ENCODE data around the gene CERKL.

CERKL gene

DNA sequence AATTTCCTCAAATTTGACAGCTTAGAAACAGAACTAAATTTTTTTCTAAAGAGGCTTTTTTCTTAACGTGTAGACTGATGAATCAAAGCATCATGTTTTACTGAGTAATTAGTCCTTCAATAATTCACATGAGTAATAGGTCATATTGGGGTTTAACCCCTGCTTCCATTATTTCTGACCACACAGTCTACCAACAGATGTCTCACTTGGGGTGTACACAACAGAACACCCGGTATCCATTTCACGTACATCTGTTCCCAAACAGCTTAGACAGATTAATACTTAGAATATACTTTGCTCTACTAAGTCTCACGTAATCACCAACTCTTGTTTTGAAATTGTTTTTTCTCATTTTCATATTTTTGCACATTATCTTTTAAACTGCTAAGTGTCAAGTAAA is 14.8 kb downstream of the CERKL start:
- DNase-seq (ENCODE audit: low spot score) = no peak
- TF ChIP-seq, protein P1, sequence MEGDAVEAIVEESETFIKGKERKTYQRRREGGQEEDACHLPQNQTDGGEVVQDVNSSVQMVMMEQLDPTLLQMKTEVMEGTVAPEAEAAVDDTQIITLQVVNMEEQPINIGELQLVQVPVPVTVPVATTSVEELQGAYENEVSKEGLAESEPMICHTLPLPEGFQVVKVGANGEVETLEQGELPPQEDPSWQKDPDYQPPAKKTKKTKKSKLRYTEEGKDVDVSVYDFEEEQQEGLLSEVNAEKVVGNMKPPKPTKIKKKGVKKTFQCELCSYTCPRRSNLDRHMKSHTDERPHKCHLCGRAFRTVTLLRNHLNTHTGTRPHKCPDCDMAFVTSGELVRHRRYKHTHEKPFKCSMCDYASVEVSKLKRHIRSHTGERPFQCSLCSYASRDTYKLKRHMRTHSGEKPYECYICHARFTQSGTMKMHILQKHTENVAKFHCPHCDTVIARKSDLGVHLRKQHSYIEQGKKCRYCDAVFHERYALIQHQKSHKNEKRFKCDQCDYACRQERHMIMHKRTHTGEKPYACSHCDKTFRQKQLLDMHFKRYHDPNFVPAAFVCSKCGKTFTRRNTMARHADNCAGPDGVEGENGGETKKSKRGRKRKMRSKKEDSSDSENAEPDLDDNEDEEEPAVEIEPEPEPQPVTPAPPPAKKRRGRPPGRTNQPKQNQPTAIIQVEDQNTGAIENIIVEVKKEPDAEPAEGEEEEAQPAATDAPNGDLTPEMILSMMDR (IDR thresholded peaks at IDR 0.05; ENCODE audit: extremely low read depth, missing control alignments) = no peak

DNA sequence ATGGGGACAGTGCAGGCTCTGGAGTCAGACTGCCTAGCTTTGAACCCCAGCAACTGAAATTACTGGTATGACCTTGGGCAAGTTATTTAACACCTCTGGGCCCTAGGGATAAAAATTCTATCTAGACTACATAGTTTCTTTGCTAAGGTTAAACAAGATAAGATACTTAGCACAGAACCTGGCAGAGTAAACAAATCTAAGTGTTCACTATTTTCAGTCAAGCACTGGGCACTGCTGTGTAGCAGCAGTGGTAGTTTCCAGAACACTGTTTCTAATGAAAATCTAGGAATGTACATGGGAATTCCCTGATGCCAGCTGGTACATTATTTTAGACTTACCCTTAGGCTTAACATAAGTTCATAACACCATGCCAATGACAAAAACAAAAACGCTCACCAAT is 17.2 kb downstream of the CERKL start:
- TF ChIP-seq, protein P1 (IDR thresholded peaks at IDR 0.05; ENCODE audit: extremely low read depth, missing control alignments) = no peak
- no peak for DNase-seq (ENCODE audit: low spot score)

DNA sequence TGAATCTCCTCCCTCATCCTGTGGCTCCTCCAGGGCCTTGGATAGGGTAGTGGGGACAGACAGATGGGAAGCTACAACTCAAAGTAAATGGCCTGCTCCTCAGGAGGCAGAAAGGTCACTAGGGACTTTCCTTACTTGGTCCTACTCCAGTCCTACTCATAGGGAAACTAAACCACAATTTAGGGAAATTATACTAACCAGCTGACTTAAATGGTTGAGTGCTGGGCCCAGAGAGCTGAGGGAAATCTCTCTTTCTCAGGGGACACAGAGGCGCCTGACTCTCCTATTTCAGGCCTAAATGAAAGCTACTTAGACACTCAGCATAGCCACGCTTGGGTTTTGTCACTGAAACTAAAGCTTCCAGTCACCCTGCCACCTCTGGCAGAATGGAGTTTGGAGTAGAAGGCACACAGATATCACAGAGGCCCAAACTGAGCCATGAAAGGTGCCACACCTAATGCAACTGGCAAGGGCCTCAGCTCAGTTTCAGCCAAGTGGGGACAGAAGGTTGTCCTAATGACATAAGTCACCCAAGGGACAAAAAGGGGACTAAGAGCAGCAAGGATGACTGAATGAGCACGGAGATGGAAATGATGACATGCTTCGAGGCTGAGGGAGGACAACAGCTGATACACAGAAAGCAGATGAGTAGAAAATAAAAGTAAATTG is 24.0 kb downstream of the CERKL start:
- TF ChIP-seq, protein P1 (IDR thresholded peaks at IDR 0.05; ENCODE audit: extremely low read depth, missing control alignments) = no peak
- DNase-seq (ENCODE audit: low spot score) = peak; percentile 11

DNA sequence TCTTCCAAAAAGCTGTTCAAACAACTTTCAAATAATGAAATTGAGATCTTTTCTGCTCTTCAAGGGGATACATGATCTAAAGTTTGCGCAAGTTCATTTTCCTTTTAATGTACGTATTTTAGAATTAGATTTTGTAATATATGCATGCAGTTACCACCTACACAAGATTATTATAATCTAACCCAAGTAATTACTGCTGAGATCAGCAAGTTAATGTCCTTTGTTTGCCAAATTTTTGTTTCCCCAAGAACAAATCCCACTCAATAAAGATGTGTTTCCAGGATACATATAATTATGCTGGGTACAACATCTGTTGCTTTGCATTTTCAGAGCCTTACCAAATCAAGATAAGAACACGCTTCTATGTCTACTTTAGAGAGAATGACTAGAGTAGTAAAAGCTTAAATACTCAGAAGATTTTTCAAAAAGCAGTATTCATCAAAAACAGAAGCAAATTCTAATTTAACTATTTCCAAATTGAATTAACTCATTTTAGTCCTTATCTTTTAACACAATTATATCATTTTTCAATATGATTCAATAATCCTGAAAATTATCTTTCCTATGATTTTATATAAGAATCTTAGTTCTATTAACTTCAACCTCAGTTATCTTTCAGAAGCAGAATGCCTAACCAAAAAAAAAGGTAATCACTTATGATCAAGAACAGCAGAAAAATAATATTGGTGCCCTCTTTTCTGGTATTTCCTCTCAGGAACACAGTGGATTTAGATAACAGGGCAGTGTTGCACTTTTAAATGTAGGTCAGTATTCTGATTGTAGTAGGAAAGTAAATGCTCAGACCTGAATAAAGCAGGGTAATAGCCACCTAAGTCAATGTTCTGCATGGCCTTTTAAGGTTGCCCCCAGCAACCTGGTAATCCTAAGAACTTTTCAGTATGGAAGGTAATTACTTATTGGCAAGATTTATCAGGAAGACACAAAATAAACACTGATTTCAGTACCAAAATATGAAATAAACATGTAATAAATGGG is 28.0 kb downstream of the CERKL start:
- no peak for DNase-seq (ENCODE audit: low spot score)
- TF ChIP-seq, protein P1 (IDR thresholded peaks at IDR 0.05; ENCODE audit: extremely low read depth, missing control alignments) = no peak

DNA sequence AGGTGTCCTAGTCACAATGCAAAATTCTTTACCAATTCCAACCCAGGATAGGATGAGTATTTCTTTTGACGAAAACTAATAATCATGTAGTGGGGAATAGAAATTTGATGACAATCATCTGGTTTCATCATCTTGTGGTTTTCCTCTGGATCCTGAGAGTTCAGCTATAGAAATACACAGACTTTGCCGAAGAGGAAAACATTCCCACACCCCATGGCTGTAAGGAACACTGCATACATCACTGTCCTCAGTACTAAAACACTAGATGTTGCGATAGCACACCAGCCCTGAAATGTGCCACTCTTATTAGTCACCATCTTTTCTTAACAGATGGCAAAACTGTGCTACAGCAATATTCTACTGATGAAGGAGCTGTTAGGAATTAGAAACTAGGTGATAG is 29.4 kb downstream of the CERKL start:
- no peak for DNase-seq (ENCODE audit: low spot score)
- TF ChIP-seq, protein P1 (IDR thresholded peaks at IDR 0.05; ENCODE audit: extremely low read depth, missing control alignments) = no peak

DNA sequence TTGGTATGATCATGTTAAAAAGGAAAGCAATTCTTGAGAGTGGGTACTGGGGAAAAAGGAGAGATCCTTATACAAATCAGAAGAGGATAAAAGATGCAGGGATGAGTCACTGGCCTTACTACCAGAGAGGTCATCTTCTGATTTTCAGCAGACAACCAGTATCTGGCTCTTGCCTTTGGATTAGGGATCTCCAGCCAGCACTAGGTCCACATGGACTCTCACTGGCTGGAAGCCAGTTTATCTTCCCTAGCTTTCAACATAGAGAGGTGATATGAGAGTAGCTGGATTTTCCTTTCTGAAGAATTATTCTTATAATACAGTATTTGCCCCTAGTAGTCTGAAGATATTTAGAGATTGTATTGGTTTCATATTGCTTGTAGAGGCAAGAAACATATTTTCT is 30.2 kb downstream of the CERKL start:
- TF ChIP-seq, protein P1 (IDR thresholded peaks at IDR 0.05; ENCODE audit: extremely low read depth, missing control alignments) = no peak
- no peak for DNase-seq (ENCODE audit: low spot score)

DNA sequence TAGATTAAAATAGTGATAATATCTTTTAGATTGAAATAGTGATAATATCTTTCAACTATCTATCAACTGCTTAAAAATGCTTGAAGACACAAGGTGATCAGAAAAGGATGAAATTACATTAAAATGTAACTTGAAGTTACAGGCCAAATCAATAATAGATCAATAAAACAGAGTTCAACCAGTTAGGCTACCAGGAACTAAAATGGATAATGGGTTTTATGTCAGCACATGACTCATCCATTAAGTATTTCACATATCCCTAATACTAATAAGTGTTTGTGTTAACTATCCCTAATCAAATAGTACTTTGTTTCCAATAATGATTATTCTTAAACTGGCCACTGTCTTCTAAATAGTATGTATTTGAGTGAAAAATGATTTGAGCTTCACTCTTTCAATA is 33.7 kb downstream of the CERKL start:
- DNase-seq (ENCODE audit: low spot score) = no peak
- TF ChIP-seq, protein P1 (IDR thresholded peaks at IDR 0.05; ENCODE audit: extremely low read depth, missing control alignments) = no peak
